MM.1S (cell line): ENCODE measurements around the gene ITPR3.

Experiments
- DNase-seq: peaks from one replicate; pipeline ENCODE4 v3.0.0-alpha.2; 2015
- H2AFZ ChIP-seq: fragments of 300-600 bp; sonication (generic); 2 replicates; pipeline ENCODE4 v1.6.0; 2016; ENCODE audit warnings: antibody characterized with exemption, low read length
- H3F3A ChIP-seq: fragments of 300-600 bp; sonication (generic); 2 replicates; pipeline ENCODE4 v1.6.1; 2016; ENCODE audit warnings: mild to moderate bottlenecking, antibody characterized with exemption, low read length, moderate library complexity, mixed read lengths; ENCODE audit not compliant: insufficient read depth
- H3K27ac ChIP-seq: fragments of 300-600 bp; sonication (generic); 2 replicates; pipeline ENCODE4 v1.5.1; 2016; ENCODE audit warnings: mild to moderate bottlenecking, low read length
- H3K27me3 ChIP-seq: fragments of 300-600 bp; sonication (generic); replicated peaks from 2 replicates; pipeline ENCODE4 v1.6.0; 2016; ENCODE audit warnings: low read length; ENCODE audit not compliant: insufficient read depth
- H3K36me3 ChIP-seq: fragments of 300-600 bp; sonication (generic); replicated peaks from 2 replicates; pipeline ENCODE4 v1.6.1; 2016; ENCODE audit warnings: mild to moderate bottlenecking, low read length, mixed read lengths; ENCODE audit not compliant: insufficient read depth
- H3K4me1 ChIP-seq: fragments of 300-600 bp; sonication (generic); 2 replicates; pipeline ENCODE4 v1.6.1; 2016; ENCODE audit warnings: low read length, mixed read lengths
- H3K4me2 ChIP-seq: fragments of 300-600 bp; sonication (generic); 2 replicates; pipeline ENCODE4 v1.6.0; 2016; ENCODE audit warnings: low read depth, low read length
- H3K4me3 ChIP-seq: fragments of 300-600 bp; sonication (generic); 2 replicates; pipeline ENCODE4 v1.5.1; 2016; ENCODE audit warnings: low read length, mixed read lengths
- H3K79me2 ChIP-seq: fragments of 300-600 bp; sonication (generic); 2 replicates; pipeline ENCODE4 v1.6.1; 2016; ENCODE audit warnings: mixed run types, low read length, mixed read lengths
- H3K9ac ChIP-seq: fragments of 300-600 bp; sonication (generic); 2 replicates; pipeline ENCODE4 v1.6.1; 2016; ENCODE audit warnings: low read length, mixed read lengths
- H3K9me2 ChIP-seq: fragments of 300-600 bp; sonication (generic); replicated peaks from 2 replicates; pipeline ENCODE4 v1.6.1; 2016; ENCODE audit warnings: mild to moderate bottlenecking, low read length, mixed read lengths; ENCODE audit not compliant: insufficient read depth
- H3K9me3 ChIP-seq: fragments of 300-600 bp; sonication (generic); replicated peaks from 2 replicates; pipeline ENCODE4 v1.6.1; 2016; ENCODE audit warnings: mild to moderate bottlenecking, low read length, mixed read lengths; ENCODE audit not compliant: insufficient read depth
- H4K20me1 ChIP-seq: fragments of 300-600 bp; sonication (generic); 2 replicates; pipeline ENCODE4 v1.6.1; 2016; ENCODE audit warnings: mild to moderate bottlenecking, low read length, moderate library complexity, mixed read lengths; ENCODE audit not compliant: insufficient read depth
- EZH2 ChIP-seq: fragments of 300-600 bp; sonication (generic); optimal IDR thresholded peaks from 2 replicates; pipeline ENCODE3; 2017; ENCODE audit warnings: low read depth, mild to moderate bottlenecking, antibody characterized with exemption, low read length, mixed read lengths
- EZH2phosphoT487 ChIP-seq: fragments of 300-600 bp; sonication (generic); IDR thresholded peaks from 2 replicates; pipeline ENCODE4 v1.6.1; 2018; ENCODE audit warnings: antibody characterized with exemption, low read length
- TF ChIP-seq, protein P1 (sequence below): fragments of 300-600 bp; sonication (generic); IDR thresholded peaks from 2 replicates; pipeline ENCODE4 v1.5.1; 2016; ENCODE audit warnings: antibody characterized with exemption, low read length, mixed read lengths

ITPR3 gene

GRCh38 chr6:33725222-33725621 lies 104.1 kb downstream of the ITPR3 start:
- no peak for TF ChIP-seq EZH2phosphoT487
- TF ChIP-seq, protein P1, sequence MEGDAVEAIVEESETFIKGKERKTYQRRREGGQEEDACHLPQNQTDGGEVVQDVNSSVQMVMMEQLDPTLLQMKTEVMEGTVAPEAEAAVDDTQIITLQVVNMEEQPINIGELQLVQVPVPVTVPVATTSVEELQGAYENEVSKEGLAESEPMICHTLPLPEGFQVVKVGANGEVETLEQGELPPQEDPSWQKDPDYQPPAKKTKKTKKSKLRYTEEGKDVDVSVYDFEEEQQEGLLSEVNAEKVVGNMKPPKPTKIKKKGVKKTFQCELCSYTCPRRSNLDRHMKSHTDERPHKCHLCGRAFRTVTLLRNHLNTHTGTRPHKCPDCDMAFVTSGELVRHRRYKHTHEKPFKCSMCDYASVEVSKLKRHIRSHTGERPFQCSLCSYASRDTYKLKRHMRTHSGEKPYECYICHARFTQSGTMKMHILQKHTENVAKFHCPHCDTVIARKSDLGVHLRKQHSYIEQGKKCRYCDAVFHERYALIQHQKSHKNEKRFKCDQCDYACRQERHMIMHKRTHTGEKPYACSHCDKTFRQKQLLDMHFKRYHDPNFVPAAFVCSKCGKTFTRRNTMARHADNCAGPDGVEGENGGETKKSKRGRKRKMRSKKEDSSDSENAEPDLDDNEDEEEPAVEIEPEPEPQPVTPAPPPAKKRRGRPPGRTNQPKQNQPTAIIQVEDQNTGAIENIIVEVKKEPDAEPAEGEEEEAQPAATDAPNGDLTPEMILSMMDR = no peak
- TF ChIP-seq EZH2 = no peak
- H3F3A ChIP-seq = no peaks in the 10 kb centered on the region
- no peak overlapping the region for H2AFZ ChIP-seq
- peaks cover 87% of the 10 kb centered on the region for H3K27me3 ChIP-seq
- H3K4me2 ChIP-seq = no peak overlapping the region
- no peaks in the 10 kb centered on the region for H3K79me2 ChIP-seq
- no peak overlapping the region for H3K9ac ChIP-seq
- DNase-seq = no peak
- no peak overlapping the region for H3K4me3 ChIP-seq
- no peaks in the 10 kb centered on the region for H3K36me3 ChIP-seq
- no peaks in the 10 kb centered on the region for H4K20me1 ChIP-seq
- H3K27ac ChIP-seq = no peak overlapping the region
- no peaks in the 10 kb centered on the region for H3K4me1 ChIP-seq
- H3K9me3 ChIP-seq = no peaks in the 10 kb centered on the region
- no peaks in the 10 kb centered on the region for H3K9me2 ChIP-seq

- Histone ChIP-seq H3K27me3 (peaks cover 80% of the 10 kb centered on the region), H3F3A (no peaks in the 10 kb centered on the region), H3K4me1 (no peaks in the 10 kb centered on the region), H3K9ac (no peak overlapping the region), H3K36me3 (no peaks in the 10 kb centered on the region), H3K79me2 (no peaks in the 10 kb centered on the region), H4K20me1 (no peaks in the 10 kb centered on the region), H3K27ac (no peak overlapping the region), H3K9me3 (no peaks in the 10 kb centered on the region), H3K9me2 (no peaks in the 10 kb centered on the region), H3K4me2 (no peak overlapping the region), H3K4me3 (no peak overlapping the region), H2AFZ (no peak overlapping the region)
- TF ChIP-seq, protein P1 = no peak
- TF ChIP-seq EZH2 = no peak
- no peak for TF ChIP-seq EZH2phosphoT487
- DNase-seq = no peak
Measured at GRCh38 chr6:33725891-33726673, 105.0 kb downstream of the ITPR3 start.

DNA sequence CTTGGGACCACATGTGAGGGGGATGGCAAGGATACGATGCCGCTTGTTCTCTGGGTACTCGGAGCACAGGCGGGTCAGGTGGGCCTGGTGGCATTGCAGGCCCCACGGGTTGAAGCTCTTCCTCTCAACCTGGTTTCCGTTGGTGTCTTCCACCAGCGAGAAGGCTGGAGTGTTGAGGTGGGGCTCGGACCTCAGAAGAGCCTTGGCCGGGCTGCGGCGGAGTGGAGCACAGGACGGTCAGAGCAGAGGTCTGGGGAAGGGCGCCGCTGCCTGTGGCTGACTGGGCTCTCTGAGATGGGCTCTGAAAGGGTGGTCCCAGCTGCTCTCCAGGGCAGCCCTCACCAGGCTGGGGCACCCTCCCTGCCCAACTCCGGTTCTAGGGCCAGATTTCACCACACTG lies 105.6 kb downstream of the ITPR3 start:
- Histone ChIP-seq H3K27me3 (peaks cover 78% of the 10 kb centered on the region), H3K4me1 (no peaks in the 10 kb centered on the region), H3K9ac (no peak overlapping the region), H3K27ac (no peak overlapping the region), H3F3A (no peaks in the 10 kb centered on the region), H4K20me1 (no peaks in the 10 kb centered on the region), H3K9me2 (no peaks in the 10 kb centered on the region), H3K36me3 (no peaks in the 10 kb centered on the region), H3K4me3 (no peak overlapping the region), H3K4me2 (no peak overlapping the region), H3K79me2 (no peaks in the 10 kb centered on the region), H3K9me3 (no peaks in the 10 kb centered on the region), H2AFZ (no peak overlapping the region)
- DNase-seq = no peak
- no peak for TF ChIP-seq EZH2phosphoT487
- TF ChIP-seq EZH2 = no peak
- TF ChIP-seq, protein P1 = no peak
